Stimulated activated naive CD4-positive, alpha-beta T cell (primary cell): ENCODE measurements around the gene NPPA.

Experiments used
- DNase-seq, 6 experiments: peaks; one replicate each; lab custom pipeline; 2025; lab: John Stamatoyannopoulos, UW

The NPPA gene

GRCh38 chr1:11874258-11874562 is 26.6 kb upstream of the NPPA start:
- DNase-seq, result no peak

GRCh38 chr1:11873395-11874257 is 26.0 kb upstream of the NPPA start:
- no peak for DNase-seq

DNA sequence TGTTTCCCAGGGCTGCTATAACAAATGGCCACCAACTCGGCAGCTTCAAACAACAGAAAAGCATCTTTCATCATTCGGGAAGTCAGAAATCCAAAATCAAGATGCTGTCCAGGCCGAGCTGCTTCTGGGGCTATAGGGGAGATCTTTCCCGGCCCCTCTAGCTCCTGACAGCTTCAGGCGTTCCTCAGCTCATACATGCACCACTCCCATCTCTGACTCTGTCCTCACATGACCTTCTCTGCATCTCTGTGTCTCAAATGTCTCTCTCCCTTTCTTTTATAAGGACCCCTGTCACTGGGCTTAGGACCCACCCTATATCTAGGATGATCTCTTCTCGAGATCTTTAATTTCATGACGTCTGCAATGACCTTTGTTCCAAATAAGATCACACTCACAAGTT is 25.0 kb upstream of the NPPA start:
- DNase-seq, result no peak

DNA sequence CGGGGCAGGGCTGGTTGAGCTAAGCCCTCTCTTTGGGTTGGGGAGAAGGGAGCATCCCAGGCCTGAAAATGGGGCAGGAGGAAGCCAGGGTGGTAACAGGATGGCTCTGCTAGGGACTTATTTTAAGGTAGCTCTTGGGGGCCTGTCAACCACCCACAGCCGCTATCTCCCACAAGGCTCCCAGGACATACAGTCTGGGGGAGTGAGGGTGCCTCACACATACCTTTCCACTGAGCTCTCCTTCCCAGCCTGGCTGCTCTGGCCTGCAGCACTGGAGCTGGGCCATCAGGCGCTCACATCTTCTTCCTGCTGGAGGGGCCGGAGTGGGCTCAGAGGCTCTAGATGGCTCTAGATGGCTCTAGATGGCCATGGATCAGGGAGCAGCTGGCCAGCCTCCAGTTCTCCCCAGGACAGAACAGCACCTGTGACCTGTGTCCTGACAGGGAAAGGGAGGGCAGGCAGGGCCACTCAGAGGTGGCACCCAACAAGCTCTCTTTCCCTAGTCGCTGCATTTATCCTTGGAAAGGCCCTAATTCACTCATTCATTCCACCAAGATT is 22.1 kb upstream of the NPPA start:
- DNase-seq, result no peak

- DNase-seq, result no peak
These were observed 21.5 kb upstream of the NPPA start for GRCh38 chr1:11869104-11869503.

DNA sequence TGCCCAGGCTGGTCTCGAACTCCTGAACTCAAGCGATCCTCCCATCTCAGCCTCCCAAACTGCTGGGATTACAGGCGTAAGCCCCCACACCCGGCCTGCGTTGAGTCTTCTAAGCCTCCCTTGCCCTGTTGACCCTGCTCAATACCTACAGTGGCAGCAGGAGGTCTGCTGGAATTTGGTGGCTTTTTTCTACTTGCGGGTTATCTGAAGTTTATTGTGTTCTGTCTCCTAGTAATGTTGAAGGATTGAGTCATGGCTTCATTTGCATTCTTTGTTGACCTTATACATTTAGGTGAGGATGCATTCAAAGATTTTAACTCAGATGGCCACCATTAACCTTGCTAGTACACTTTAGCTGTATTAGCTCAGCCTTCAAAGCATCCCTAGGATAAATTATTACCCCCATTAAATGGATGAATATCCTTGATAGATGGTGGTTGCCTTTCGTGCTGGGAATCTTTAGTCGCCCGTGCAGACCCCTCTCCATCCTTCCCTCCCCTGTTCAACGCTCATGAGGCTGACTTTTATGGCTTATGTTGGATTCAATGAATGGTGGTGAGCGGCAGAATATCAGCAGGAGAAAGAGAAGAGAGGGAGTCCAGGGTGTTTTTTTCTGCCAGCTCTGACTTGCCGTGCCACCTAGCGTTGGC is 20.9 kb upstream of the NPPA start:
- no peak for DNase-seq

GRCh38 chr1:11862890-11863289 is 15.3 kb upstream of the NPPA start:
- DNase-seq, result no peak

GRCh38 chr1:11860587-11860986 is 13.0 kb upstream of the NPPA start:
- no peak for DNase-seq

DNA sequence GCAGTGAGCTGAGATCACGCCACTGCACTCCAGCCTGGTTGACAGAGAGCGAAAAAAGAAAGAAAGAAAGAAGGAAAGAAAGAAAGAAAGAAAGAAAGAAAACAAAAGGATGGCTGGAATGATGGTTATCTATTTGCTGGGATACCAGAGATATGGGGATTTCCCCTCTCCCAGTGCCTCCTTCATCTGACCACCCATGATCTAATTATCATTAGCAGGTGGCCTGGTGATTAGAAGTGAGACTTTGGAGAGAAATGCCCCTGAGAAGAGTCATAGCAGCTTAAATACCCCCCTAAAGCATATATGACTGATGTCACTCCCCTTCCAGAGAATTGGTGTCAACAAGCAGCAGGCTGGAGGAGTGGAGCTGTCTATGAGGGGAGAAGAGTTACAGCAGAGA is 12.5 kb upstream of the NPPA start:
- no peak for DNase-seq

GRCh38 chr1:11858968-11859871 is 11.6 kb upstream of the NPPA start:
- DNase-seq, result peak; percentile 19 to 73 (median 52)

DNA sequence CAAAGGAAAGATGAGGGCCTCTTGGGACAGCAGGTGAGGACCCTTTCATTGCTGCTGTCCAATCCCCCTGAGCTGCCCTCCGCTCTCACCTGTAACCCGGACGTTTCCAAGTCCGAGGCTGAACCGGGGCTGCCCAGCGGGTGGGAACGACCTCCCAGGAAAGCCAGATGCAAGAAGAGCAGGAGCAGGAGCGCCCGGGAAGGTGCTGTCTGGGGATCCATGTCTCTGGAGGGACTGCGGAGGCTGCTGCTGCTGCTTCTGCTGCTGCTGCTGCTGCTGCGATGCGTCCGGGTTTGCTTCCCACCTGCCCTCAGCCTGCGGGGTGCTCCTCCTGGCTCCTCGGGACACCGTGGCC is 11.0 kb upstream of the NPPA start, which contains the start of gene NPPB:
Gene NPPB (minus strand): TSS at position 333 of the 355 bp plus-strand sequence. CDS start 112 bp downstream, at position 221.
- no peak for DNase-seq

GRCh38 chr1:11858158-11858557 is 10.6 kb upstream of the NPPA start:
- no peak for DNase-seq

DNA sequence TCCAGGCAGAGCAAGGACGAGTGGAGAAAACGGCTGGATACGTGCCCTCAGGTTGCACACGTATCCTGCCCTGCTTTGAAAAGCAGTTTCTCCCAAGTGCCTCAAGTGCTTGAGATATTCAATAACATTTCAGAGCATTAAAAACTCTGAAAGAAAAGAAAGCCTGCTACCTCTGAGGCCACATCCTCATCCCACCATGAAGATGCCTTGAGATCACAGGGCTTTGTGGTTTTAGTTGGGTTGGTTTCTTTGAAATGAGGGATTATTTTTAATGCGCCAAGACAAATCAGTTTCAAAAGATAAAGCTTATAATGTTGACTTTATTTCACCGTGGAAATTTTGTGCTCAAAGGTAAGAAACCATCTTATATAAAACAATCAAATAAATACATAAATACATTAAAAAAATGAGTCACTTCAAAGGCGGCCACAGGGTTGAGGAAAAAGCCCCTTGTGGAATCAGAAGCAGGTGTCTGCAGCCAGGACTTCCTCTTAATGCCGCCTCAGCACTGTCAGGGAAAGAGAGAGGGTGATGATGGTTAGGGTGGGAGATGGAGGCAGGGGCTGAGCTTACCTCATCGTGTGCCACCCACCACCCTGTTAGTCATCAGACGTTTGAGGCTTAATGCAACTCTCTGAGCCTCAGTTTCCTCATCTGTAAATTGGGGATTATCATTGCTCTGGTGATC is 9.7 kb upstream of the NPPA start:
- DNase-seq, result no peak

- no peak for DNase-seq
These were observed 9.1 kb upstream of the NPPA start for GRCh38 chr1:11856698-11857097.

GRCh38 chr1:11855430-11855829 is 7.8 kb upstream of the NPPA start:
- no peak for DNase-seq

GRCh38 chr1:11854519-11854918 is 6.9 kb upstream of the NPPA start:
- no peak for DNase-seq

GRCh38 chr1:11851180-11851579 is 3.6 kb upstream of the NPPA start:
- no peak for DNase-seq

DNA sequence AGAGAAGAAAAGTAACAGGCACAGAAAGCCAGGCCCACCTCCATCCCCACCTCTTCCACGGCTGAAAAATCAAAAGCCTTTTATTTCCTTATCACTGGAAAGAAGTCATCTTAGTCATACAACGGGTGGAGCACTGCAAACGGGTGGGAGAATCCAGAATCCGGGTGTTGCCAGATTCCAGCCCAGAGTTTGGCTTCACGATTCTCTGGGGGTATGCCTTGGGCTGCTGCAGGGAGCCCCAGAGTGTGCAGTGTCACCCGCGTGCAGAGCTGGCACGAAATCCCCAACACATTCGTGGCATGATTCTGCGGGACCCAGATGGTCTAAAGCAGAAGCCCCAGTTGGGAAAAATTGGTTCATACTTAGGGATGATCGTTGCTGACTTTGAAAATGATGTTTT is 2.6 kb upstream of the NPPA start:
- no peak for DNase-seq

DNA sequence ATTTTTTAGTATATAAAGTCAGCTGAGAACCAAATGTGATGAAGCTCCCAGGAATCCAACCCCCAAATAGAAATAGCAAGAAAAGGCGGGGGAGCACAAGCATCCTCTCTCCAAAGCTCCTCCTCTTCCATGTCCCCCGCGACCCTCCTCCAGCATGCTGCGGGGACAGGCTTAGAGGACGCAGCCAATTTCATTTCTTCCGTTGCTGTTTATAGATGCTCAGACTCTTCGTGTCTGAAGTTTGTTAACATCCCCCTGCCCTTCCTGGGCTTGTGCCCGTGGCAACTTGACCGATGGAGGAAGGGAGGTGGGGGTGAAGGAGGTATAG is 754 bp upstream of the NPPA start:
- DNase-seq, result no peak

DNA sequence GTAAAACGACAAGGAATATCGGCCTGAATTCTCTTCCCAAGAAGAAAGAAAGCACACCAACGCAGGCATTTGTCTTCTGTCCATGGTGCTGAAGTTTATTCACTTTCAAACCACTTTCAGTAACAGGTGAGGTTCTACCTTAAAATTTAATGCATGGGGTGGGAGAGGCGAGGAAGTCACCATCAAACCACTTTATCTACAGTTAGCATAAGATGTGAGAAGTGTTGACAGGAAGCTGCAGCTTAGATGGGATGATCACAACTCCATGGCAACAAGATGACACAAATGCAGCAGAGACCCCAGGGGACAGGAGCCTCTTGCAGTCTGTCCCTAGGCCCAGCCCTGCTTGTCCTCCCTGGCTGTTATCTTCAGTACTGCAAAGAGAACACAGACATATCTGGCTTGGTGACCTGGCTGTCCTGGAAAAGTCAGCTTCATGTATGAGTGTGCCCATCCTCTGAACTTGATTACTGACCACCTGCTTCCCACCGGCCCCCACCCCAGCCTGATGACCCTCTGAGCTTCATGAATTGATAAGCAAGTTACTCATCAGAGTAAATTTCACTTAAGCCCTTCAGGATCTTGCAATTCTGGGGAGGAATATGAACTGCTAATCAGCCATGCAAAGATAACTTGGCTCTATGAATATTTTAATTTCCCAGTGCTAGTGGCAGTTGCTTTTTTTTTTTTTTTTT is 1.8 kb downstream of the NPPA start:
- peak in 2 of 6 experiments; percentile 17 to 19 for DNase-seq
